HTR-8/SVneo (cell line): ENCODE results near the gene CYP4F11.
"Not testable (repeated sequence)": the region's sequence is repeated elsewhere in the genome, so short reads cannot be mapped to it uniquely, and the experiment has no call there.

Experiments used
- DNase-seq: peaks from one replicate; pipeline ENCODE4 v3.0.0; 2011; ENCODE audit warnings: low spot score, mixed read lengths; ENCODE audit not compliant: insufficient read length
- FAIRE-seq: peaks from 2 replicates; lab custom pipeline; 2011; peaks lifted over from hg19 to GRCh38; lab: Jason Lieb, UNC

Gene CYP4F11

DNA sequence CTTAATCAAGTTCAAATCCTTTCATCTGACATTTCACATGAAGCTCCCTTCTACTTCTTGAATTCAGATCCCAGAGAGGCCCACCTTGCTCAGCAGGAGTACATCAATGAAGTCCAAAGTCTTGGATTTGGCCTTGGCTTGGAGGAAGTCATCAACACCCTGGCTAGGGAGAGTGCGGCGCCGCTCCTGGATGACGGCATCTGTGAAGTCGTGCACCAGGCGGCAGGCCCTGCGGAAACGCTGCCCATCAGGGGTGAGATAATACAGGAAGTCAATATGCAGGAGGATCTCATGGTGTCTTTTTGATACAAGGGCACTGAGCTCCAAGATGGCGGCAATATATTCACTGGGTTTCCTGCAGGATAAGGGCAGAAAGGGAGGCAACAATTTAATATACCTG is 45.0 kb downstream of the CYP4F11 start:
- FAIRE-seq, DNase-seq: not testable (repeated sequence)

DNA sequence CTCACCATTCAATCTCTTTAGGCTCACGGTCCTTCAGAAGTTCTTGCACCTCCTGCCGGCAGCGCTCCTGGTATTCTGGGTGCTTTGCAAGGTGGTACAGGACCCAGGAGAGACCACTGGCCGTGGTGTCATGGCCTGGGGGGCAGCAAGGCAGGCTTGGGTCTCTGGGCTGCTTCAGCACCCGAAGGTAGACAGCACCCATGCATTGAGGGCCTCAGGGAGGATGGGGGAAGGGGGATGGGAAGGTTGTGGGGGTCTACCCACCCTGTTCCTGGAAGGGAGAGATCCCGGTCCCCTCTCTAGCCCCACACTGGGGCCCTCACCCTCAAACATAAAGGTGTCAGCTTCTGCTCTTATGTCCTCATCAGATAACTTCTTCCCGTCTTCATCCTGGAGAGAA is 48.4 kb downstream of the CYP4F11 start:
- FAIRE-seq (no peak), DNase-seq (no peak)

DNA sequence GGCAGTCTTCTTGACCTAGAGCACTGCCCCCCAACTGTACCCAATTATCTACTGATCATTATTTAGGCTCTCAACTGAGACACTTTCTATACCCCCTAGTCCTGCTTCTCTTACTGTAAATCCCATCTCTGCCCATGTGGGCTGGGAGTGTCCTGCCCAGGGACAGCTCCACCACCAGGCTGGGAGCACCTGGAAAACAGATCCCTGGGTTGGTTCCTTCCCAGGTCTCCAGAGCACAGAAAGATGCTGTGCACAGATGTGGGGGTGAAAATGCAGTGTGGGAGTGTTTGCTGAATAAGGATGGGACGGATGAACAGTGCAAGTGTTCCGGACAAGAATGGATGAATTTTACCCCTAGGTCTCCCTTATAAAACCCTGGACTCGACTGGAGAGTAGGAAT is 49.2 kb downstream of the CYP4F11 start:
- FAIRE-seq (no peak), DNase-seq (no peak)

DNA sequence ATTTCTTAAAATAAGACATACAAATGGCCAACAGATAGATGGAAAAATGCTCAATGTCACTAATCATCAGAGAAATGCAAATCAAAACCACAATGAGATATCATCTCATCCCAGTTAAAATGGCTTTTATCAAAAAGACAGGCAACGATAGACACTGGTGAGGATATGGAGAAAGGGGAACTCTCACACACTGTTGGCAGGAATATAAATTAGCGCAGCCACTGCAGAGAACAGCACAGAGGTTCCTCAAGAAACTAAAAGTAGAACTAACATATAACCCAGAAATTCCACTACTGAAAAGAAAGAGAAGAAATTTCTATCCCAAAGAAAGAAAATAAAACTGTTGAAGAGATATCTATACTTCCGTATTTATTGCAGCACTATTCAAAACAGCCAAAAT is 51.0 kb downstream of the CYP4F11 start:
- not testable (repeated sequence) for DNase-seq, FAIRE-seq

DNA sequence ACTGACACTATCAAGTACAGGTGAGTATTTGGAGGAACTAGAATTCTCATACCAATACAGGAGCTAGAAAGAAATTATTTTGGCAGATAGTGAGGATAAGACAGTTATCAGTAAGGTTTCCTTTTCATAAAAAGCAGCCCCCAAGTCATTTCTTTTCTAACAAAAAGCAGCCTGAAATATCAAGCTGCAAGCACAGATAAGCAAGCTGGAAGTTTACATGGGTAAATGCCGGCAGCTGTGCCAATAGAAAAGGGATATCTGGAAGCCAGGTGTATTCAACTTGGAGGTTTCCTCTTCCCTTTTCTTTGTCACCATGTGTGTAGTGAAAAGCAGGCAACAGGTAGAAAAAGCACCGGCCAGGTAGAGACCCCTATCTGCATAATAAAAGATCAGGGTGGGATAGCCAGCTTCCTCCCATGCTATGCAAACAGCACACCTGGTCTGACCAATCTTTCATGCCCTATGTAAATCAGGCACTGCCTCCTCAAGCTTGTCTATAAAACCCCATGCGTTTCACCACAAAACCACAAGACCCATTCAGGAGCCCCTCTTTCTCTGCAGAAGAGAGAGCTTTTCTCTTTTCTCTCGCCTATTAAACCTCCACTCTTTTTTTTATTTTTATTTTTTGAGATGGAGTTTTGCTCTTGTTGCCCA is 59.4 kb downstream of the CYP4F11 start:
- FAIRE-seq (no peak), DNase-seq (no peak)

DNA sequence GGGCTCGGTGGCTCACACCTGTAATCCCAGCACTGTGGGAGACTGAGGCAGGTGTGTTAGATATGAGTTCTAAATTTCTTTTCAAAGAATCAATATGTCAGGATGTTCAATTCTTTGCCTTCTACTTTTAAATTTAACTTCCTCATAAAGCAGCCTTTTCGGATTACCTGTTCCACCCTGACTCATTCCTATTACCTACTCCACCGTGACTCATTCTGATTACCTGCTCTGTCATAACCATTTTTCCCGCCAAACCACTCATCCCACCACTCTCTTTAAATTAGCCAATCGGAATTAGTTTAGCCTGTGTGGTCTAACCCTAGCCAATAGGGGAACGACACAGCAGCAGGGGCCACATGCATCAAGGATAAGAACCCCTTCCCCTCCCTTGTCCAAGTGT is 60.6 kb downstream of the CYP4F11 start:
- FAIRE-seq, DNase-seq: not testable (repeated sequence)

DNA sequence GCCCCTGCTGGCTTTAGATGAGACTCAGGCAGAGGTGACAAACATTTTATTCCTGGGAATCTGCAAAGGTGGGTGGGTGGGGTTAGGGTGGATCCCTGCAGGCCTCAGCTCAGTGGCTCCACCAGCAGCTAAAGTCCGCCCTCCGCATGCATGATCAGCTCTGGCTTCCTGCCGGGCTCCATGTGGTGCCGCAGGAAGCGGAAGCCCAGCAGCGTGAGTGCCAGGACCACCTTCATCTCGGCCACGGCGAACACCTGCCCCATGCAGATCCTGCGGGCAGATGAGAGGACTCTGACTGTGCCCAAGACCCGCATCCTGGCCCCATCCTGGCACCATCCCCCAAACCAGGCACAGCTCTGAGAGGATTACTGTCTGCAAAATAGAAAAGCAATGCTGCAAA is 62.8 kb downstream of the CYP4F11 start:
- no peak for FAIRE-seq
- no peak for DNase-seq

DNA sequence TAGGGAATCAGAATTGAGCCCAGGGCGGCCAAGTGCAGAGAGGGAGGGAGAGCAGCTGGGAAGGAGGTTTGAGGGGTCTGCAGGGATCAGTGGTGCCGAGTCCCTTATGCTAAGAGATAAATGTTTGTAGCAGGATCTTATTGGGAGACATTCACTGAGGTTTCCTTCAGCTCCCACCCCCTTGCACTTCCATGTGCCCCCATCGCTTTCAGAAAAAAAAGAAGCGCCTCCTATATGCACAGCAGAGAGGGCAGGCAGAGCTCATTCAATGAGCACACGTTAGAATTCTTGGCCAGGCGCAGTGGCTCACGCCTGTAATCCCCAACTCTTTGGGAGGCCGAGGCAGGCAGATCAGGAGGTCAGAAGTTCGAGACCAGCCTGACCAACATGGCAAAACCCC is 64.5 kb downstream of the CYP4F11 start:
- no peak for FAIRE-seq

DNA sequence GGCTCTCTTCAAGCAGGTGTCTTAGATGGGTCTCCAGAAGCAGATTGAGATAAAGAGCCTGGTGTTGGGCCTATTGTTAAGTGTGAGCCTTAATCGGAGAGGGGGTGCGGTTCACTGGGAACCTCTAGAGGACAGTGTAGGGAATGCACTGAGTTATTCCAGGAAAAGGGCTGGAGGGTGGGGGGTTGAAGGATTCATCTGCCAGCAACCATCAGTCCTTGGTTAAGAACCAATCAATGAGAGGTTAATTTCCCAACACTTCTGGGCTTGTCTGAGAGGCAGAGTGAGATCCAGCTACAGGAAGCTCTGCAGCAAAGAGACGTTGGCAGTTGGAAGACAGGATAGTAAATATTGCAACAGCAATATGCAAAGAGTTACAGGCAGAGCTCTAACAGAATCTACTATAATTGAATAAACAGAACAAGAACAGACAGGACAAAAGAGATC is 65.2 kb downstream of the CYP4F11 start:
- peak; percentile 68 for DNase-seq
- no peak for FAIRE-seq

More for the DNA sequence above, 64.5 kb downstream of the CYP4F11 start:
- DNase-seq = no peak

DNA sequence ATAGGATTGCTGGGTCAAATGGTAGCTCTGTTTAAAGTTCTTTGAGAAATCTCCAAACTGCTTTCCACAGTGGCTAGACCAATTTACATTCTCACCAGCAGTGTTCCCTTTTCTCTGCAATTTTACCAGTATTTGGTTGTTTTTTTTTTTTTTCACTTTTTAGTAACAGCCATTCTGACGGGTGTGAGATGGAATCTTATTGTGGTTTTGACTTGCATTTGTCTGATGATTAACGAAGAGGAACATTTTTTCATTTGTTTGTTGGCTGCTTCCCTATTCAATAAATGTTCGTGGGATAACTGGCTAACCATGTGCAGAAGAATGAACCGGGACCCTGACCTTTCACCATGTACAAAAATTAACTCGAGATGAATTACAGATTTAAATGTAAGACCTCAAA is 67.7 kb downstream of the CYP4F11 start:
- no peak for FAIRE-seq
- no peak for DNase-seq

DNA sequence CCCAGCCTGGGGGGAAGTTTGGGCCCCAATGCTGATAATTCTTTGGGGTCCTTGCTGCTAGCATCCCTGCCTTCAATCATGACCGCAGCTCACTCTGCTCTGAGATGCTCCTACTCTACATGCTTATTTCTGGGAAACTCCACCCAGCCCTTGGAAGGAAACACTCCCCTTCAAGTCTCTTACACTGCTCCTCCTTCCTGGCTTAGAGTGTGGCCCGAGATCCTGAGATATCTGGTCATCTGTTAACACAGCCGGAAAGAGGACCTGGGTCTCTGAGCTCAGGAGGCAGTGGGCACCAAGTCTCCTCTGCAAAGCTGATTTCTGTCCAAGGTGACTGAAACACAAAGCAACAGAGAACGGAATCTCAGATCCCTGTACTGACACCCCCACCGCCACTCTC is 69.5 kb downstream of the CYP4F11 start:
- FAIRE-seq = no peak
- no peak for DNase-seq

DNA sequence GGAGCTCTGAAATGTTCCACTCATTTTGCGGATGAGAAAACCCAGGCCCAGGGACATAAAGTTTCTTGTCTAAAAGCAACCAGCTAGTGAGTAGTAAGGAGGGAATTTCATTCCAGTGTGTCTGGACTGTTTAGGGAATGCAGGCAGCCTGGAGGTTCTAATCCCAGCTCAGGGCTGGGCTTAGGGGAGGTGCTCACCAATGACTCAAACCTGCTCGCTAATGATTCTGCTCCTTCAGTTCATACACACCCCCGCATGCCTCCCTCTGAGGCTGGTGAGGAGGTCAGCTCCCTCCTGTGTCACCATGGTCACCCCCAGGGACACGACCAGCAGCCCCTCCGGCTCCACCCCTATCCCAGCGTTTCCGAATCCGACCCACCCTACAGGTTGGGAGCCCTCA is 71.1 kb downstream of the CYP4F11 start:
- FAIRE-seq = no peak
- DNase-seq = no peak

DNA sequence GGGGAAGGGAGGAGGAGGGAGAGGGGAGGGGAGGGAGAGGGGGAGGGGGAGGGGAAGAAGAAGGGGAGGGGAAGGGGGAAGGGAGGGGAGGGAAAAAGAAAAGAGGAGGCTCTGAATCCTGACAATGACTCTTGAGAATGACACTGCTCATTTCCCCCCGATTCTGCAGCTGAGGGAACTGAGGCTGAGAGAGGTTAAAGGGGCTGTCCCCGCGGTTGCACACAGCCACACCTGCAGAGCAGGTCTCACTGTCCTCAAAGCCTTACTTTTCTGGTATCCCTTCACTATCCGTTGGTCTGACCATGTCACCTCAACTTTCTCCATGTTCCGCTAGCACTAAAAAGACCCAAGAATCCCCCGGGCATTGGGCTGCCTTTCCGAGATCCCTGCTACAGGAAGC is 71.9 kb downstream of the CYP4F11 start:
- DNase-seq = no peak
- no peak for FAIRE-seq
